Measurements from ENCODE around the gene KIF26B.
"Not testable (repeated sequence)": the region's sequence is repeated elsewhere in the genome, so short reads cannot be mapped to it uniquely, and the experiment has no call there.

KIF26B gene

DNA sequence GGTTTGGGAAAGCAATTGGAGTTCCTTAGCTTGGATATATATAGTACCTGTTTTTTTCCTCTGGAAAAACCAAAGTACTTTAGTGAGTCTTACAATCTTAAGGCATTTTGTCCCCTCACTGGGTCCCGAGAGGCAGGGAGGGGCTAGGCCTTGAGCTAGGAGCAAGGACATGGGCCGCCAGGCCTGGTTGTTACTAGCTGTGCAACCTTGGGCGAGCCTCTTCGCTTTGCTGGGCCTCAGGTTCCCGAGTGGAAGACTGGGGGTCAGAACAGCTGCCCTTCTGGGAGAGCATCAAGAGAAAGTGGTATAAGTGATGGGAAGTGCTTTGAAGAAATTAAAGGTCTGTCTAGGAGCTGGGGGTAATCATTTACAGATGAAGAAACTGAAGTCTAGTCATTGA, 553.2 kb downstream of the KIF26B start:
- no peak for DNase-seq (ENCODE audit: low read depth, low spot score)
- Histone ChIP-seq H3K27me3 (ENCODE audit: insufficient read depth, insufficient read length) (no peaks in the 10 kb centered on the region), H3K36me3 (ENCODE audit: insufficient read depth, insufficient read length, low read length) (no peaks in the 10 kb centered on the region), H3K9ac (ENCODE audit: insufficient read length, low read depth) (no peak overlapping the region), H3K4me3 (ENCODE audit: insufficient read length, low read depth) (no peak overlapping the region), H3K4me1 (ENCODE audit: insufficient read depth, insufficient read length) (no peaks in the 10 kb centered on the region), H3K9me3 (ENCODE audit: insufficient read depth, low read length) (no peaks in the 10 kb centered on the region)
- no peak for TF ChIP-seq SUZ12 (IDR thresholded peaks at IDR 0.05; ENCODE audit: extremely low read depth, insufficient read depth, insufficient read length)
- TF ChIP-seq YY1 (IDR thresholded peaks at IDR 0.05; ENCODE audit: insufficient read depth, insufficient read length): no peak
- TF ChIP-seq ZNF274 (IDR thresholded peaks at IDR 0.05; ENCODE audit: low read depth, low read length): no peak

DNA sequence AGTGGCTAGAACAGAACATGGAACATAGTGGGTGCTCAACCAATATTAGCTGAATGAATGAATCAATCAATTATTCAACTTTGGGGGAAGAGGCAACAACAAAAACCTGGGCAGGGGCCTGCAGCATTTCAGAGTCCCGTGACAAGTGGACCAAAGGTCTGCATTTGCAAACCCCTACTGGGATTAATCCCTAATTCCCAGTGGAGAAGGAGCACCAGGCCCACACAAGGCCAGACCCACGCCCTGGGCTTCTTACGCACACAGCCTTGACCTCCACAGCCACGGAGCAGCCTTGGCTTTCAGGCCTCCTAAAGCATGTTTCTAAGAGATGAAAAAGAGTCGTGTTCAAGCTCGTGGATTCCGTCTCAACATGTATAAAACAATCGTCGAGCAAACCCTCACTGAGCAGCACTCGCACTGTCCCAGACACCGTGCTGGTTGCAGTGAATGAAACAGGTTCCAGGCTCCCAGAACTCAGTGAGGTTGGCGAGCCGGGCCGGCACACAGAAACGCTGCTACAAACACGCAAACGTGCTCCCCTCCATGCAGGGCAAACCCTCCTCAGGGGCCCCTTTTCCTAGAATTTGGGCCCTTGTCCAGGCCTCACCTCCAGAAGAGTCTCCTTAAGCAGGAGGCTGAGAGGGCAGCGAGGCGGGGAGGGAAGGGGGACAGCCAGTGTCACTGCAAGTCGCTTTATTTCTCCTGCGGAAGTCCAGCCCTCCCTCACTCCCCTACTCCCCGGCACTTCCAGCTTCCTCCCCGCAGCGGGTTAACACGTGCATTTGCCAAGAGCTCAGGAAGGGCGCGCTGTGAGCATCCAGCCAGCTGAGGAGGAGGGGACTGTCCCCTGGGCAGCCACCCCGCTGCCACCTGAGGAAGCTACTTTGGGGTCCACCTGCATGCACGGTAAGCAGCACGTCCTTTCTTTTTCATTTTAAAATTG, 556.4 kb downstream of the KIF26B start:
- TF ChIP-seq ZNF274 (IDR thresholded peaks at IDR 0.05; ENCODE audit: low read depth, low read length) (no peak), YY1 (IDR thresholded peaks at IDR 0.05; ENCODE audit: insufficient read depth, insufficient read length) (no peak), SUZ12 (IDR thresholded peaks at IDR 0.05; ENCODE audit: extremely low read depth, insufficient read depth, insufficient read length) (no peak)
- no peaks in the 10 kb centered on the region for H3K4me1 ChIP-seq (ENCODE audit: insufficient read depth, insufficient read length)
- no peak for DNase-seq (ENCODE audit: low read depth, low spot score)
- H3K9me3 ChIP-seq (ENCODE audit: insufficient read depth, low read length): no peaks in the 10 kb centered on the region
- no peak overlapping the region for H3K4me3 ChIP-seq (ENCODE audit: insufficient read length, low read depth)
- H3K27me3 ChIP-seq (ENCODE audit: insufficient read depth, insufficient read length): no peaks in the 10 kb centered on the region
- no peak overlapping the region for H3K9ac ChIP-seq (ENCODE audit: insufficient read length, low read depth)
- no peaks in the 10 kb centered on the region for H3K36me3 ChIP-seq (ENCODE audit: insufficient read depth, insufficient read length, low read length)

DNA sequence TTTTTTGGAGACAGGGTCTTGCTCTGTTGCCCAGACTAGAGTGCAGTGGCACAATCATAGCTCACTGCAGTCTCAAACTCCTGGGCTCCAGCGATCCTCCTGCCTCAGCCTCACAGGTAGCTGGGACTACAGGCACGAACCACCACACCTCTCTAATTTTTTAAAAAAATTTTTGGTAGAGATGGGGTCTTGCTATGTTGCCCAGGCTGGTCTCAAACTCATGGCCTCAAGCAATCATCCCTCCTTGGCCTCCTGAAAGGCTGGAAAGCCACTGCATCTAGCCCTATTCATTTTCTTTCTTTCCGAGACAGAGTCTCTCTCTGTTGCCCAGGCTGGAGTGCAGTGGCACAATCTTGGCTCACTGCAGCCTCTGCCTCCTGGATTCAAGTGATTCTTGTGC, 559.2 kb downstream of the KIF26B start:
- H3K4me3 ChIP-seq (ENCODE audit: insufficient read length, low read depth); H3K36me3 ChIP-seq (ENCODE audit: insufficient read depth, insufficient read length, low read length); H3K27me3 ChIP-seq (ENCODE audit: insufficient read depth, insufficient read length); H3K9ac ChIP-seq (ENCODE audit: insufficient read length, low read depth); H3K9me3 ChIP-seq (ENCODE audit: insufficient read depth, low read length); DNase-seq (ENCODE audit: low read depth, low spot score); H3K4me1 ChIP-seq (ENCODE audit: insufficient read depth, insufficient read length): not testable (repeated sequence)

DNA sequence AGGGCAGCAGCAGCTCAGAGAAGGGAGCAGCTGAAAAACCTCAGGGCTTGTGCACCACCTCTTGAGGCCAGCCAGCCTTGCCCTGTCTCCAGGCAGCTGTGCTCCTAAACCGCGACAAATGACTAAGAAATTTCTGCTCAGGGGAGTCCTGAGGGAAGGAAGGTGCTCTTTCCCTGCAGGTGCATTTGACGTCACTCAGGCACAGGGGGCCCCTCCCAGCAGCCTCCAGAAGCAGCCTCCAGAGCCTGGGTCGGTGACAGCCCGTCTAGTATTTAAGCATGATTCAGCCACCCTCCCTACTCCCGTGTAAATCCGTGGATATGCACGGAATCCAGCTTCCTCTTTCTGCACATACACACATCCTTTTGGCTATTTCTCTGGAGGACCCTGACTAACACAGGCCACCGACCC, 560.5 kb downstream of the KIF26B start:
- no peaks in the 10 kb centered on the region for H3K4me1 ChIP-seq (ENCODE audit: insufficient read depth, insufficient read length)
- no peaks in the 10 kb centered on the region for H3K36me3 ChIP-seq (ENCODE audit: insufficient read depth, insufficient read length, low read length)
- TF ChIP-seq YY1 (IDR thresholded peaks at IDR 0.05; ENCODE audit: insufficient read depth, insufficient read length) (no peak), SUZ12 (IDR thresholded peaks at IDR 0.05; ENCODE audit: extremely low read depth, insufficient read depth, insufficient read length) (no peak), ZNF274 (IDR thresholded peaks at IDR 0.05; ENCODE audit: low read depth, low read length) (no peak)
- DNase-seq (ENCODE audit: low read depth, low spot score): no peak
- H3K27me3 ChIP-seq (ENCODE audit: insufficient read depth, insufficient read length): no peaks in the 10 kb centered on the region
- no peak overlapping the region for H3K4me3 ChIP-seq (ENCODE audit: insufficient read length, low read depth)
- no peak overlapping the region for H3K9ac ChIP-seq (ENCODE audit: insufficient read length, low read depth)
- H3K9me3 ChIP-seq (ENCODE audit: insufficient read depth, low read length): no peaks in the 10 kb centered on the region

DNA sequence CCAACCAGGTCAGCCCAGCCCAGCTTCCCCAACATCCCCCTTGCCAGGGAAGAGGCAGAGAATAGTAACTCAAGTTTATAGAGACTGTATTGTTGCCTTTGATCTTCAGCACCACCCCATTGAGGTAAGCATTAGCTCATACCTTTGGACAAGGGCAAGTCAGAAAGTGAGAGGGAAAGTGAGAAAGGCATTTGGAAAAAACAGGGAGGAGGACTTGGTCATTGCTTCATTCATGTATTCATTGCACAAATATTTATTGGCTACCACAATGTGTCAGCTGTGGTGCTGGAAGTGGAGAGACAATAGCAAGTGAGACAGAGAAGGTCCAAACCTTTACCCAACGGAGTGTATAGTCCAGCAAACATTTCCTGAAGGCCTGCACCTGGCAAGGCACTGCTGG, 561.2 kb downstream of the KIF26B start:
- Histone ChIP-seq H3K4me1 (ENCODE audit: insufficient read depth, insufficient read length) (no peaks in the 10 kb centered on the region), H3K36me3 (ENCODE audit: insufficient read depth, insufficient read length, low read length) (no peaks in the 10 kb centered on the region), H3K4me3 (ENCODE audit: insufficient read length, low read depth) (no peak overlapping the region), H3K27me3 (ENCODE audit: insufficient read depth, insufficient read length) (no peaks in the 10 kb centered on the region), H3K9me3 (ENCODE audit: insufficient read depth, low read length) (no peaks in the 10 kb centered on the region), H3K9ac (ENCODE audit: insufficient read length, low read depth) (no peak overlapping the region)
- TF ChIP-seq SUZ12 (IDR thresholded peaks at IDR 0.05; ENCODE audit: extremely low read depth, insufficient read depth, insufficient read length) (no peak), YY1 (IDR thresholded peaks at IDR 0.05; ENCODE audit: insufficient read depth, insufficient read length) (no peak), ZNF274 (IDR thresholded peaks at IDR 0.05; ENCODE audit: low read depth, low read length) (no peak)
- no peak for DNase-seq (ENCODE audit: low read depth, low spot score)

DNA sequence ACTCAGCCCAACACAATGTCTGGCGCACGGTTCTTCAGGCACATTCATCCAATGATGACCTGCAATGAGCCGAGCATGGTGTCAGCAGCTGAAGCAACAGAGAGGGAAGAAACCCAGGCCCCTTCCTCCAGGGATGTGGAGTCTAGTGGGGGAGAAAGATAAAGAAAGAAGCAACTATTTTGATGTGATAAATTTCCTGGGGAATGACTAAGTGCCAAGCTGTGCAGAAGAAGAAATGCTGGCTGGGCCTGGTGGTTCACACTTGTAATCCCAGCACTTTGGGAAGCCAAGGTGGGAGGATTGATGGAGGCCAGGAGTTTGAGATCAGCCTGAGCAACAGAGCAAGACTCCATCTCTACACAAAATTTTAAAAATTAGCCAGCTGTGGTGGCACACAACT, 561.8 kb downstream of the KIF26B start:
- Histone ChIP-seq H3K27me3 (ENCODE audit: insufficient read depth, insufficient read length) (no peaks in the 10 kb centered on the region), H3K4me1 (ENCODE audit: insufficient read depth, insufficient read length) (no peaks in the 10 kb centered on the region), H3K9me3 (ENCODE audit: insufficient read depth, low read length) (no peaks in the 10 kb centered on the region), H3K9ac (ENCODE audit: insufficient read length, low read depth) (no peak overlapping the region), H3K36me3 (ENCODE audit: insufficient read depth, insufficient read length, low read length) (no peaks in the 10 kb centered on the region), H3K4me3 (ENCODE audit: insufficient read length, low read depth) (no peak overlapping the region)
- TF ChIP-seq SUZ12 (IDR thresholded peaks at IDR 0.05; ENCODE audit: extremely low read depth, insufficient read depth, insufficient read length): no peak
- TF ChIP-seq ZNF274 (IDR thresholded peaks at IDR 0.05; ENCODE audit: low read depth, low read length): no peak
- no peak for TF ChIP-seq YY1 (IDR thresholded peaks at IDR 0.05; ENCODE audit: insufficient read depth, insufficient read length)
- no peak for DNase-seq (ENCODE audit: low read depth, low spot score)

DNA sequence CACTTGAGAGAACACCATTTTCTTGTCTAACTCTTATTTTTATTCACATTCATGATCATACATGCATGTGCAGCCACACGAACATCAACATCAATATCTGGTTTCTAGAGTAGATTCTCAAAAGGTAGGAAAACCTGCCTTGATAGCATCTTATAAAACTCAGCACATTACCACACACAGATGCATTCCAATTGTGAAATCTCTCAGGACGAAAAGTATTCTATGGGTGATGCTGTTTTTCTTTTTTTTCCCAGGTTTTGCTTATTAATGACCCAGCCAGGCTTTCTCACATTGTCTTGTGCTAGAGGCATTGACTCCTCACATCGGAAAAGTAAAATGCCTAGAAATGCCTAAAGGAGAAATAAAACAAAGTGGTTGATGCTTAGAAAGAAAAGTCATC, 562.8 kb downstream of the KIF26B start:
- no peaks in the 10 kb centered on the region for H3K4me1 ChIP-seq (ENCODE audit: insufficient read depth, insufficient read length)
- H3K36me3 ChIP-seq (ENCODE audit: insufficient read depth, insufficient read length, low read length): no peaks in the 10 kb centered on the region
- H3K27me3 ChIP-seq (ENCODE audit: insufficient read depth, insufficient read length): no peaks in the 10 kb centered on the region
- no peak for DNase-seq (ENCODE audit: low read depth, low spot score)
- TF ChIP-seq YY1 (IDR thresholded peaks at IDR 0.05; ENCODE audit: insufficient read depth, insufficient read length) (no peak), SUZ12 (IDR thresholded peaks at IDR 0.05; ENCODE audit: extremely low read depth, insufficient read depth, insufficient read length) (no peak), ZNF274 (IDR thresholded peaks at IDR 0.05; ENCODE audit: low read depth, low read length) (no peak)
- H3K9me3 ChIP-seq (ENCODE audit: insufficient read depth, low read length): no peaks in the 10 kb centered on the region
- H3K9ac ChIP-seq (ENCODE audit: insufficient read length, low read depth): no peak overlapping the region
- H3K4me3 ChIP-seq (ENCODE audit: insufficient read length, low read depth): no peak overlapping the region

Data from NT2/D1 (cell line).